Neural cell (in vitro differentiated cells): ENCODE measurements around the gene ACAP3.

Source experiments
- EZH2 ChIP-seq: fragments of 200-600, 300-800 bp; shearing (Covaris generic), sonication (generic); IDR thresholded peaks from 2 replicates; pipeline ENCODE4 v1.6.1; 2014; ENCODE audit warnings: antibody characterized with exemption, low read length, borderline replicate concordance, mild to moderate bottlenecking; ENCODE audit not compliant: insufficient read depth, poor library complexity, severe bottlenecking
- MXI1 ChIP-seq: fragments of 450-650 bp; conservative IDR thresholded peaks from 2 replicates; pipeline ENCODE4 v1.6.1; 2014; ENCODE audit warnings: antibody characterized with exemption, mild to moderate bottlenecking; ENCODE audit not compliant: poor library complexity, severe bottlenecking
- POLR2AphosphoS5 ChIP-seq: IDR thresholded peaks from 2 replicates; pipeline ENCODE4 v1.6.1; 2012
- RAD21 ChIP-seq: fragments of 450-650 bp; conservative IDR thresholded peaks from 2 replicates; pipeline ENCODE4 v1.6.1; 2014; ENCODE audit warnings: antibody characterized with exemption, mild to moderate bottlenecking, moderate library complexity
- TF ChIP-seq, protein P1 (sequence below): fragments of 450-650 bp; IDR thresholded peaks from 2 replicates; pipeline ENCODE4 v1.5.1; 2014; ENCODE audit warnings: antibody characterized with exemption, mild to moderate bottlenecking, moderate library complexity; ENCODE audit not compliant: poor library complexity, severe bottlenecking
- TF ChIP-seq, protein P2 (sequence below): IDR thresholded peaks from 2 replicates; pipeline ENCODE4 v1.6.1; 2012; ENCODE audit warnings: borderline replicate concordance

DNA sequence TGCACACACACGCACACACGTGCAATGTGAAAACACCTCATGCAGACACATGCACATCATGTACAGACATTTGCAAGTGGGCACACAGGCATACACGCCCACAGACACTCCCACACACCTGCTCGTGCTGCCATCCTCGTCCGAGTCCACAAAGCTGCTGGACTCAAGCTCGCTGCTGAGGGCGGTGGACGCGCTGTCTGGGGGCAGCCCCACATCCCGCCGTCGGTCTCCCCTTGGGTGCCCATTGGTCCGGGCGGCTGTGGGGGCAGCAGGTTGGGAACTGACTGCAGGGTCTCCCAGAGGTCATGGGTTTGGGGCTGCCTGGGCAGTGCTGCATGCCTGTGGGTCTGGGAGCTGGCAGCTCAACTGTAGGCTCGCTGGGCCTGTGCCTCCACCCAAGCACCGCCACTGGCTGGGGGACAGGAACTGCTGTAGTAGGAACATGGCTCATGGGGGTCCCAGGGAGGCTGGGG is 33.9 kb upstream of the ACAP3 start:
- TF ChIP-seq, protein P1, sequence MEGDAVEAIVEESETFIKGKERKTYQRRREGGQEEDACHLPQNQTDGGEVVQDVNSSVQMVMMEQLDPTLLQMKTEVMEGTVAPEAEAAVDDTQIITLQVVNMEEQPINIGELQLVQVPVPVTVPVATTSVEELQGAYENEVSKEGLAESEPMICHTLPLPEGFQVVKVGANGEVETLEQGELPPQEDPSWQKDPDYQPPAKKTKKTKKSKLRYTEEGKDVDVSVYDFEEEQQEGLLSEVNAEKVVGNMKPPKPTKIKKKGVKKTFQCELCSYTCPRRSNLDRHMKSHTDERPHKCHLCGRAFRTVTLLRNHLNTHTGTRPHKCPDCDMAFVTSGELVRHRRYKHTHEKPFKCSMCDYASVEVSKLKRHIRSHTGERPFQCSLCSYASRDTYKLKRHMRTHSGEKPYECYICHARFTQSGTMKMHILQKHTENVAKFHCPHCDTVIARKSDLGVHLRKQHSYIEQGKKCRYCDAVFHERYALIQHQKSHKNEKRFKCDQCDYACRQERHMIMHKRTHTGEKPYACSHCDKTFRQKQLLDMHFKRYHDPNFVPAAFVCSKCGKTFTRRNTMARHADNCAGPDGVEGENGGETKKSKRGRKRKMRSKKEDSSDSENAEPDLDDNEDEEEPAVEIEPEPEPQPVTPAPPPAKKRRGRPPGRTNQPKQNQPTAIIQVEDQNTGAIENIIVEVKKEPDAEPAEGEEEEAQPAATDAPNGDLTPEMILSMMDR, result no peak
- TF ChIP-seq POLR2AphosphoS5 (no peak), MXI1 (no peak), RAD21 (no peak), EZH2 (no peak)
- TF ChIP-seq, protein P2, sequence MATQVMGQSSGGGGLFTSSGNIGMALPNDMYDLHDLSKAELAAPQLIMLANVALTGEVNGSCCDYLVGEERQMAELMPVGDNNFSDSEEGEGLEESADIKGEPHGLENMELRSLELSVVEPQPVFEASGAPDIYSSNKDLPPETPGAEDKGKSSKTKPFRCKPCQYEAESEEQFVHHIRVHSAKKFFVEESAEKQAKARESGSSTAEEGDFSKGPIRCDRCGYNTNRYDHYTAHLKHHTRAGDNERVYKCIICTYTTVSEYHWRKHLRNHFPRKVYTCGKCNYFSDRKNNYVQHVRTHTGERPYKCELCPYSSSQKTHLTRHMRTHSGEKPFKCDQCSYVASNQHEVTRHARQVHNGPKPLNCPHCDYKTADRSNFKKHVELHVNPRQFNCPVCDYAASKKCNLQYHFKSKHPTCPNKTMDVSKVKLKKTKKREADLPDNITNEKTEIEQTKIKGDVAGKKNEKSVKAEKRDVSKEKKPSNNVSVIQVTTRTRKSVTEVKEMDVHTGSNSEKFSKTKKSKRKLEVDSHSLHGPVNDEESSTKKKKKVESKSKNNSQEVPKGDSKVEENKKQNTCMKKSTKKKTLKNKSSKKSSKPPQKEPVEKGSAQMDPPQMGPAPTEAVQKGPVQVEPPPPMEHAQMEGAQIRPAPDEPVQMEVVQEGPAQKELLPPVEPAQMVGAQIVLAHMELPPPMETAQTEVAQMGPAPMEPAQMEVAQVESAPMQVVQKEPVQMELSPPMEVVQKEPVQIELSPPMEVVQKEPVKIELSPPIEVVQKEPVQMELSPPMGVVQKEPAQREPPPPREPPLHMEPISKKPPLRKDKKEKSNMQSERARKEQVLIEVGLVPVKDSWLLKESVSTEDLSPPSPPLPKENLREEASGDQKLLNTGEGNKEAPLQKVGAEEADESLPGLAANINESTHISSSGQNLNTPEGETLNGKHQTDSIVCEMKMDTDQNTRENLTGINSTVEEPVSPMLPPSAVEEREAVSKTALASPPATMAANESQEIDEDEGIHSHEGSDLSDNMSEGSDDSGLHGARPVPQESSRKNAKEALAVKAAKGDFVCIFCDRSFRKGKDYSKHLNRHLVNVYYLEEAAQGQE, result no peak
